Urothelium cell line (cell line): ENCODE measurements around the gene KIAA0825.

Source experiments
- DNase-seq: peaks from one replicate; pipeline ENCODE4 v3.0.0; 2011; ENCODE audit warnings: low spot score, mixed read lengths
- FAIRE-seq: peaks from 2 replicates; lab custom pipeline; 2011; peaks lifted over from hg19 to GRCh38; lab: Jason Lieb, UNC

The KIAA0825 gene

GRCh38 chr5:94457788-94458187 lies 160.6 kb downstream of the KIAA0825 start:
- no peak for FAIRE-seq
- no peak for DNase-seq

- FAIRE-seq = no peak
Observed at GRCh38 chr5:94445726-94446125, 172.7 kb downstream of the KIAA0825 start.

GRCh38 chr5:94442991-94443390 lies 175.4 kb downstream of the KIAA0825 start:
- DNase-seq = no peak
- FAIRE-seq = no peak

More at GRCh38 chr5:94445726-94446125, 172.7 kb downstream of the KIAA0825 start:
- no peak for DNase-seq

- FAIRE-seq = no peak
Observed at GRCh38 chr5:94442076-94442475, 176.3 kb downstream of the KIAA0825 start.

GRCh38 chr5:94440015-94440414 lies 178.4 kb downstream of the KIAA0825 start:
- no peak for DNase-seq

More at GRCh38 chr5:94442076-94442475, 176.3 kb downstream of the KIAA0825 start:
- DNase-seq = no peak

GRCh38 chr5:94433397-94434163 lies 184.8 kb downstream of the KIAA0825 start:
- FAIRE-seq = no peak
- peak; percentile 29 for DNase-seq

More at GRCh38 chr5:94440015-94440414, 178.4 kb downstream of the KIAA0825 start:
- no peak for FAIRE-seq

GRCh38 chr5:94432499-94432898 lies 185.9 kb downstream of the KIAA0825 start:
- no peak for FAIRE-seq
- peak; percentile 17 for DNase-seq

- no peak for DNase-seq
- no peak for FAIRE-seq
Observed at GRCh38 chr5:94431696-94432095, 186.7 kb downstream of the KIAA0825 start.

- FAIRE-seq = no peak
- DNase-seq = no peak
Observed at GRCh38 chr5:94429566-94429965, 188.8 kb downstream of the KIAA0825 start.

- FAIRE-seq (no peak), DNase-seq (no peak)
Observed at GRCh38 chr5:94425396-94425795, 193.0 kb downstream of the KIAA0825 start.

GRCh38 chr5:94423411-94423810 lies 195.0 kb downstream of the KIAA0825 start:
- no peak for DNase-seq
- FAIRE-seq = no peak

- FAIRE-seq (no peak), DNase-seq (peak; percentile 69)
Observed at GRCh38 chr5:94422812-94423211, 195.6 kb downstream of the KIAA0825 start.

GRCh38 chr5:94420885-94421284 lies 197.5 kb downstream of the KIAA0825 start:
- no peak for FAIRE-seq
- DNase-seq = no peak

- FAIRE-seq (no peak), DNase-seq (no peak)
Observed at GRCh38 chr5:94415798-94416197, 202.6 kb downstream of the KIAA0825 start.

GRCh38 chr5:94409440-94409839 lies 209.0 kb downstream of the KIAA0825 start:
- FAIRE-seq = no peak
- no peak for DNase-seq

- FAIRE-seq = no peak
- no peak for DNase-seq
Observed at GRCh38 chr5:94407023-94407422, 211.4 kb downstream of the KIAA0825 start.

GRCh38 chr5:94403483-94403882 lies 214.9 kb downstream of the KIAA0825 start:
- DNase-seq = no peak
- FAIRE-seq = no peak

GRCh38 chr5:94402096-94402495 lies 216.3 kb downstream of the KIAA0825 start:
- FAIRE-seq = no peak
- no peak for DNase-seq

- FAIRE-seq = no peak
- no peak for DNase-seq
Observed at GRCh38 chr5:94397508-94397907, 220.9 kb downstream of the KIAA0825 start.

- no peak for DNase-seq
- no peak for FAIRE-seq
Observed at GRCh38 chr5:94396687-94397086, 221.7 kb downstream of the KIAA0825 start.

- no peak for FAIRE-seq
Observed at GRCh38 chr5:94395468-94395867, 222.9 kb downstream of the KIAA0825 start.

GRCh38 chr5:94391996-94392395 lies 226.4 kb downstream of the KIAA0825 start:
- FAIRE-seq (no peak), DNase-seq (no peak)

More at GRCh38 chr5:94395468-94395867, 222.9 kb downstream of the KIAA0825 start:
- DNase-seq = no peak

- DNase-seq = no peak
- no peak for FAIRE-seq
Observed at GRCh38 chr5:94389515-94389899, 228.9 kb downstream of the KIAA0825 start.
